T-helper 1 cell treated with Interleukin-12 subunit alpha and Interleukin-12 subunit beta and Interleukin-4 antibody, amounts not matched to agents 30 μg/mL and 1 μg/mL, for 36 hours (primary cell): ENCODE measurements around the gene TSPAN31.
"Not testable (repeated sequence)": the region's sequence is repeated elsewhere in the genome, so short reads cannot be mapped to it uniquely, and the experiment has no call there.

ENCODE experiments used
- H3K27ac Mint-ChIP-seq: one replicate; pipeline ENCODE4 v1.8.0; 2021; ENCODE audit warnings: mild to moderate bottlenecking, mixed read lengths
- H3K27me3 Mint-ChIP-seq: one replicate; pipeline ENCODE4 v1.8.0; 2021; ENCODE audit warnings: low read depth, mixed read lengths
- H3K36me3 Mint-ChIP-seq: one replicate; pipeline ENCODE4 v1.8.0; 2021; ENCODE audit warnings: low read depth, mixed read lengths
- H3K4me1 Mint-ChIP-seq: one replicate; pipeline ENCODE4 v1.8.0; 2021; ENCODE audit warnings: low read depth, mixed read lengths
- H3K4me3 Mint-ChIP-seq: one replicate; pipeline ENCODE4 v1.8.0; 2021; ENCODE audit warnings: mild to moderate bottlenecking, moderate library complexity, mixed read lengths
- H3K9me3 Mint-ChIP-seq: one replicate; pipeline ENCODE4 v1.8.0; 2021; ENCODE audit warnings: mixed read lengths

The TSPAN31 gene

DNA sequence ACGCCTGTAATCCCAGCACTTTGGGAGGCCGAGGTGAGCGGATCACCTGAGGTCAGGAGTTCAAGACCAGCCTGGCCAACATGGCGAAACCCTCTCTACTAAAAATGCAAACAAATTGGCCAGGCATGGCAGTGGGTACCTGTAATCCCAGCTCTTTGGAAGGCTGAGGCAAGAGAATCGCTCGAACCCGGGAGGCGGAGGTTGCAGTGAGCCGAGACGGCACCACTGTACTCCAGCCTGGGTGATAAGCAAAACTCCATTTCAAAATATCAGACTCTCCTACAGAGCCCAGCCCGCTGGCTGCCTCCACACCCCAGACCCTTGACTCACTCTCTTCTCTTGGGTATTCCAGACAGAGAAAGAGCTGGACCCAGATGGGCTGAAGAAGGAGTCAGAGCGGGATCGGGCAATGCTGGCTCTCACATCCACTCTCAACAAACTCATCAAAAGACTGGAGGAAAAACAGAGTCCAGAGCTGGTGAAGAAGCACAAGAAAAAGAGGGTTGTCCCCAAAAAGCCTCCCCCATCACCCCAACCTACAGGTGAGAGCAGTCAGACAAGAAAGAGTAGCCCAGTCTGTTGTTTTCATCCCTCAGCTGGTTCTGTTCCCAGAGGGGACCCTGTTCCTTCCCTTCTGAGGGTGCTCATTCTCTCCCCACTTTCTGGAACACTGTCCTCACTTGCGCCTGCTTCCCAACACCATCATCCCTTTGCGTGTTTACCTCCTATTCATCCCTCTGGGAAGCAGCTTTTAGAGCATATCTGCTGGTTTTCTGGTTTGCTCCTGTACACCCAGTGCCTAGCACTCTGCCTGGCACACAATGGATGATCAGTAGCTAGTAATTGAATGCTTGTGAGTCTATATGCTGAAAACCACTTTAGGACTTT is 26.0 kb upstream of the TSPAN31 start:
- Mint-ChIP-seq H3K9me3 (no peaks in the 10 kb centered on the region), H3K36me3 (peaks cover 27% of the 10 kb centered on the region)

GRCh38 chr12:57719777-57720605 is 24.8 kb upstream of the TSPAN31 start:
- H3K9me3 Mint-ChIP-seq: no peaks in the 10 kb centered on the region
- H3K36me3 Mint-ChIP-seq: peaks cover 30% of the 10 kb centered on the region
- H3K4me1 Mint-ChIP-seq: peaks cover 3% of the 10 kb centered on the region
- H3K27ac Mint-ChIP-seq: no peak overlapping the region
- no peak overlapping the region for H3K4me3 Mint-ChIP-seq
- H3K27me3 Mint-ChIP-seq: no peaks in the 10 kb centered on the region

More for the DNA sequence above, 26.0 kb upstream of the TSPAN31 start:
- no peaks in the 10 kb centered on the region for H3K4me1 Mint-ChIP-seq
- no peak overlapping the region for H3K4me3 Mint-ChIP-seq
- H3K27me3 Mint-ChIP-seq: no peaks in the 10 kb centered on the region
- H3K27ac Mint-ChIP-seq: no peak overlapping the region

DNA sequence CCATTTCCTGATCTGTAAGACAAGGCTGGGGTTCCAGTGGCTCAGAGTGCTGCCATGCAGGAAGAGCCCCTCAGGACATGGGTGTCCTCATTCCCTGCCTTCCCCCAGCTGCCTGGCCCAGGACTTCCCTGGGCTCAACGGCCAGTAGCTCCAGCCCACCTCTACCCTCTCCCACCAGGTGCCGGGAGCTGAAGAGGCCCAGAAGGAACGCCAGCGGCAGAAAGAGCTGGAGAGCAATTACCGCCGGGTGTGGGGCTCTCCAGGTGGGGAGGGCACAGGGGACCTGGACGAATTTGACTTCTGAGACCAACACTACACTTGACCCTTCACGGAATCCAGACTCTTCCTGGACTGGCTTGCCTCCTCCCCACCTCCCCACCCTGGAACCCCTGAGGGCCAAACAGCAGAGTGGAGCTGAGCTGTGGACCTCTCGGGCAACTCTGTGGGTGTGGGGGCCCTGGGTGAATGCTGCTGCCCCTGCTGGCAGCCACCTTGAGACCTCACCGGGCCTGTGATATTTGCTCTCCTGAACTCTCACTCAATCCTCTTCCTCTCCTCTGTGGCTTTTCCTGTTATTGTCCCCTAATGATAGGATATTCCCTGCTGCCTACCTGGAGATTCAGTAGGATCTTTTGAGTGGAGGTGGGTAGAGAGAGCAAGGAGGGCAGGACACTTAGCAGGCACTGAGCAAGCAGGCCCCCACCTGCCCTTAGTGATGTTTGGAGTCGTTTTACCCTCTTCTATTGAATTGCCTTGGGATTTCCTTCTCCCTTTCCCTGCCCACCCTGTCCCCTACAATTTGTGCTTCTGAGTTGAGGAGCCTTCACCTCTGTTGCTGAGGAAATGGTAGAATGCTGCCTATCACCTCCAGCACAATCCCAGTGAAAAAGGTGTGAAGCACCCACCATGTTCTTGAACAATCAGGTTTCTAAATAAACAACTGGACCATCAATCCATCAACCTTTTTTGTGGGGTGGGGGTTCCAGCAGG is 23.9 kb upstream of the TSPAN31 start:
- H3K27ac Mint-ChIP-seq: no peak overlapping the region
- H3K9me3 Mint-ChIP-seq: no peaks in the 10 kb centered on the region
- H3K27me3 Mint-ChIP-seq: no peaks in the 10 kb centered on the region
- peaks cover 28% of the 10 kb centered on the region for H3K36me3 Mint-ChIP-seq
- H3K4me1 Mint-ChIP-seq: peaks cover 3% of the 10 kb centered on the region
- no peak overlapping the region for H3K4me3 Mint-ChIP-seq

DNA sequence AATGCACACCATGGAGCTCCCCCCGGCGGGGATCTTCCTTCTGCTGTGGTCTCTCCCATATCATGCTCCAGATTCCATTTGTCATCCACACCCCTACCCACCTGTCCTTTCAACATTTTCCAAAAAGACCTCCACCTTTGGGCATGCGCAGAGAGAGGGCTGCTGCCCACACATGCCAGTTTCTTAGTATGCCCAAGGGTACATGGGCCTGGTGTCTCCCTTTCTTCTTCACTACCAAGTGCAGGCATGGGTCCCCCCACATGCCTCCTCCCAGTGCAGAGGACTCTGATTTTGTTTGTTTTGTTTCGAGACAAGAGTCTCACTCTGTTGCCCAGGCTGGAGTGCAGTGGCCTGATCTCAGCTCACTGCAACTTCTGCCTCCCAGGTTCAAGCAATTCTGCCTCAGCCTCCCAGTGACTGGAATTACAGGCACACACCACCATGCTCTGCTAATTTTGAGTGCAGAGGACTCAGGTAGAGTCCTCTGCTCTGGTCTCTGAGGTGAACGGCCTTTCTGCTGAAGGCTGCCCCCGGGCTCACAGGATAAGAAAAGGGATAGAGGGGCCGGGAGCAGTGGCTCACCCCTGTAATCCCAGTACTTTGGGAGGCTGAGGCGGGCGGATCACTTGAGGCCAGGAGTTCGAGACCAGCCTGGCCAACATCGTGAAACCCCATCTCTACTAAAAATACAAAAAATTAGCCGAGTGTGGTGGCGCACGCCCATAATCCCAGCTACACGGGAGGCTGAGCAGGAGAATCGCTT is 22.8 kb upstream of the TSPAN31 start:
- Mint-ChIP-seq H3K36me3 (peaks cover 28% of the 10 kb centered on the region), H3K27ac (peak overlapping the region; percentile 43)
- H3K27me3 Mint-ChIP-seq, H3K4me3 Mint-ChIP-seq, H3K9me3 Mint-ChIP-seq, H3K4me1 Mint-ChIP-seq: not testable (repeated sequence)

DNA sequence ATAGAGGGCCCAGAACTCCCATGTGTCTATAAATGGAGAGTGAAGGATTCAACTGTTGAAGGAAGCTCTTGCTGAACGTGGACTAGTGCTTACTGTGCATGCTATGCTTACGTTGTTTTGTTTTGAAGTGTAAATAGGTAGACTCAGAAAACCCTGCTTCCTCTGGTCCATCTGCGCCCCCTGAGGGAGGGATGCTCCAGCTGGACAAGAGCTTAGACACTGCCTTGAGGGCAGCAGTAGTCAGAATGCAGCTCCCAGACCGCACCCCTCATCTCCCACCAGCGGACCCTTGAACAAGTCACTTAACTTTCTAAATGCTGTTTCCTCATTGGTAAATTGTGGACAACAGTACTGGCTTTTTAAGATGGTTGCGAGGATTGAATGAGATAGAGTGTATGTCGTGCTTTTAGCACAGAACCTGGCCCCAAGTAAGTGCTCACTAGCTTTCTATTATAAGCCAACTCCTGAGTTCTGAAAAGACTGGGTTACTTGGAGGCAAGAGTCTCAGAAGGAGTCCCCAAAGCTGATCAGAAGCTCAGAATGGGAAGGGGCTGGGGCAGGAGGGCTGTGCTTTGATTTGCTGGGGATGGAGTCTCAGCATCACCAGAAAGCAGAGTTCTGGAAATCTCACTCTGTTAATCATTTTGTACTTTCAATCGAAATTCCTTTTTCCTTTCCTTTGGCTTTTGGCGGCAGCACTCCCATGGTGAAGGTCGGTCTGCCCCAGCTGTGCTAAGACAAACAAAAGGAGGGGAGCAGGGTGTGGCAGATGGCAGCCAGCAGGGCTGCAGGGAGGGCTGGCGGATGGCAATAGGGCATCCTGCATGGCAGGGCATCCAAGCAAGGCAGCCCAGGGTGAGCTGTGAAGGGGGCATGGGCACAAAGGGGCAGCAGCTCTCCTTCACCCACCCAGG is 21.9 kb upstream of the TSPAN31 start:
- Mint-ChIP-seq H3K4me1 (peaks cover 3% of the 10 kb centered on the region), H3K27me3 (no peaks in the 10 kb centered on the region), H3K36me3 (peaks cover 30% of the 10 kb centered on the region), H3K27ac (no peak overlapping the region), H3K9me3 (no peaks in the 10 kb centered on the region), H3K4me3 (no peak overlapping the region)

GRCh38 chr12:57723630-57723962 is 21.2 kb upstream of the TSPAN31 start:
- H3K4me1 Mint-ChIP-seq: peaks cover 6% of the 10 kb centered on the region
- H3K27me3 Mint-ChIP-seq: no peaks in the 10 kb centered on the region
- no peaks in the 10 kb centered on the region for H3K9me3 Mint-ChIP-seq
- H3K4me3 Mint-ChIP-seq: no peak overlapping the region
- peaks cover 31% of the 10 kb centered on the region for H3K36me3 Mint-ChIP-seq
- H3K27ac Mint-ChIP-seq: no peak overlapping the region

DNA sequence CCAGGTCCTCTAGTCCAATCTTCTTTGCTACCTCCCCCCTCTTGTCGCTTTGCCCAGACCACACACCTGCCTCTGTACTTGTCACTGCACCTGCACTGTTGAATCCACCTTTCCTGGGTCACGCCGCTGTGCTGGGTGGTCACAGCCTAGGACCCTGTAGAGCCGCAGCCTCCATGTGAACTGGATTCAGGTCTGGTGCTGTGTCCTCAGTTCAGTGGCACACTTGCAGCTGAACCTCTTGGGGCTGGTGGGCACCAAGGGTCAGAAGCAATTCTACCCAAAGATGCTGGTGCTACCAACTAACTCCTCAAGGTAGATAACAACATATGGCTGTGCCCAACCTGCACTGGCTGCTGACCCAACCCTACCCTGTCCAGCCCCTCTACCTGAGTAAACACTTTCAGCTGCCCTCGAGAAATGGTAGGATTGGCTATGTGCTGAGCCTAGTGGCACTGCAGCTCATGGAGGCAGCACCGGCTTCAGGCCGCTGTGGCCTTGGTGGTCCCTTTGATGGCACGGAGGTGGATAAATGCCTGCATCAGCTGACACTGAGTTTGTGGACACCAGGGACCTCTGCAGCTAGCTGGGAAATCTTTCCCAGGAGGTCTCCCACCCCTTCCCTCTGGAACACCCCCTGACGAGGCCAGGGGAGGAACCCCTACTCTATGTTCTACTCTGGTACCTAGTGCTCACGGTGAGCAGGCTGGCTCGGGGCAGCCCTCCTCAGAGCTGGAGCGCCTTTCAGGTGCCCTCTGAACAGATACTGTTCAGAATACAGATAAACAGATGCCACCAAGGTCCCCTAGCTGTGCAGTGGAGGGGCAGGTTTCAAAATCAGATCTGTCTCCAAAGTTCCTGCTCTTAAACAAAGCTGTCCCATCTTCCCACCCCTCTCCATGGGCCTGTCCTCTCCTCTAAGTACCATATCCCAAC is 20.6 kb upstream of the TSPAN31 start:
- peaks cover 31% of the 10 kb centered on the region for H3K36me3 Mint-ChIP-seq
- no peak overlapping the region for H3K4me3 Mint-ChIP-seq
- peaks cover 6% of the 10 kb centered on the region for H3K4me1 Mint-ChIP-seq
- no peaks in the 10 kb centered on the region for H3K27me3 Mint-ChIP-seq
- no peaks in the 10 kb centered on the region for H3K9me3 Mint-ChIP-seq
- H3K27ac Mint-ChIP-seq: no peak overlapping the region

GRCh38 chr12:57724936-57725740 is 19.7 kb upstream of the TSPAN31 start:
- no peaks in the 10 kb centered on the region for H3K9me3 Mint-ChIP-seq
- H3K4me1 Mint-ChIP-seq: peaks cover 6% of the 10 kb centered on the region
- H3K27me3 Mint-ChIP-seq: no peaks in the 10 kb centered on the region
- H3K36me3 Mint-ChIP-seq: peaks cover 30% of the 10 kb centered on the region
- no peak overlapping the region for H3K27ac Mint-ChIP-seq
- H3K4me3 Mint-ChIP-seq: no peak overlapping the region

- Mint-ChIP-seq H3K27ac (no peak overlapping the region), H3K4me3 (no peak overlapping the region), H3K36me3 (peaks cover 30% of the 10 kb centered on the region), H3K27me3 (no peaks in the 10 kb centered on the region), H3K4me1 (peaks cover 6% of the 10 kb centered on the region), H3K9me3 (no peaks in the 10 kb centered on the region)
Measured at GRCh38 chr12:57725851-57726150, 19.0 kb upstream of the TSPAN31 start.

- H3K27me3 Mint-ChIP-seq: no peaks in the 10 kb centered on the region
- peaks cover 35% of the 10 kb centered on the region for H3K36me3 Mint-ChIP-seq
- H3K4me1 Mint-ChIP-seq: peaks cover 6% of the 10 kb centered on the region
- H3K9me3 Mint-ChIP-seq: no peaks in the 10 kb centered on the region
- peak overlapping the region; percentile 29 for H3K27ac Mint-ChIP-seq
- no peak overlapping the region for H3K4me3 Mint-ChIP-seq
Measured at GRCh38 chr12:57726151-57726883, 18.5 kb upstream of the TSPAN31 start.
